GM12892 (cell line): ENCODE measurements around the gene SERPIND1.

ENCODE experiments used
- DNase-seq: peaks from one replicate; pipeline ENCODE4 v3.0.0; 2011; ENCODE audit not compliant: insufficient read length
- FAIRE-seq: peaks from 2 replicates; lab custom pipeline; 2011; peaks lifted over from hg19 to GRCh38; lab: Jason Lieb, UNC
- POLR2A ChIP-seq: IDR thresholded peaks from 2 replicates; pipeline ENCODE4 v1.6.1; 2011; ENCODE audit warnings: low read depth, low read length, control low read depth
- POLR2AphosphoS5 ChIP-seq: IDR thresholded peaks from 2 replicates; pipeline ENCODE4 v1.6.1; 2011; ENCODE audit warnings: low read depth, low read length, control low read depth
- TAF1 ChIP-seq: IDR thresholded peaks from 2 replicates; pipeline ENCODE4 v1.6.1; 2011; ENCODE audit warnings: low read depth, mild to moderate bottlenecking, control low read depth, low read length, borderline replicate concordance

The SERPIND1 gene

GRCh38 chr22:20788627-20789344 is 14.9 kb downstream of the SERPIND1 start:
- FAIRE-seq, result no peak
- TF ChIP-seq POLR2A, result no peak
- no peak for TF ChIP-seq TAF1
- TF ChIP-seq POLR2AphosphoS5, result no peak
- DNase-seq, result no peak

- TF ChIP-seq POLR2A (no peak), POLR2AphosphoS5 (no peak)
- FAIRE-seq, result no peak
- no peak for DNase-seq
Observed at GRCh38 chr22:20792221-20792965, 18.5 kb downstream of the SERPIND1 start.

- DNase-seq (no peak), FAIRE-seq (no peak)
- no peak for TF ChIP-seq TAF1
- no peak for TF ChIP-seq POLR2A
- TF ChIP-seq POLR2AphosphoS5, result no peak
Observed at GRCh38 chr22:20792966-20793728, 19.2 kb downstream of the SERPIND1 start.

GRCh38 chr22:20793748-20794649 is 20.1 kb downstream of the SERPIND1 start:
- DNase-seq (no peak), FAIRE-seq (no peak)
- TF ChIP-seq TAF1 (no peak), POLR2A (no peak), POLR2AphosphoS5 (no peak)

GRCh38 chr22:20794650-20795413 is 20.9 kb downstream of the SERPIND1 start:
- DNase-seq (no peak), FAIRE-seq (no peak)
- TF ChIP-seq TAF1 (no peak), POLR2AphosphoS5 (no peak), POLR2A (no peak)

GRCh38 chr22:20796731-20797130 is 22.8 kb downstream of the SERPIND1 start:
- no peak for TF ChIP-seq POLR2A
- TF ChIP-seq TAF1, result no peak
- TF ChIP-seq POLR2AphosphoS5, result no peak
- no peak for FAIRE-seq
- no peak for DNase-seq

- FAIRE-seq, result no peak
- DNase-seq, result no peak
- TF ChIP-seq TAF1 (no peak), POLR2AphosphoS5 (no peak), POLR2A (no peak)
Observed at GRCh38 chr22:20798218-20798617, 24.3 kb downstream of the SERPIND1 start.

- DNase-seq (no peak), FAIRE-seq (no peak)
- TF ChIP-seq TAF1, result no peak
- TF ChIP-seq POLR2A, result no peak
- TF ChIP-seq POLR2AphosphoS5, result no peak
Observed at GRCh38 chr22:20798974-20799373, 25.1 kb downstream of the SERPIND1 start.

GRCh38 chr22:20799449-20799848 is 25.5 kb downstream of the SERPIND1 start:
- DNase-seq, result no peak
- no peak for FAIRE-seq

GRCh38 chr22:20802452-20802851 is 28.5 kb downstream of the SERPIND1 start:
- no peak for FAIRE-seq
- TF ChIP-seq TAF1 (no peak), POLR2A (no peak), POLR2AphosphoS5 (no peak)
- no peak for DNase-seq

More at GRCh38 chr22:20799449-20799848, 25.5 kb downstream of the SERPIND1 start:
- no peak for TF ChIP-seq POLR2AphosphoS5
- no peak for TF ChIP-seq TAF1
- TF ChIP-seq POLR2A, result no peak
